Endothelial cell of umbilical vein (primary cell): ENCODE results near the gene IL34. TPM values are rescaled to one million over a fixed set of nuclear protein-coding genes. Genes with fewer than 3 reads are reported as not detected.

Source experiments
- BruUV-seq: library from RNA; stranded (reverse); fragments of 400-500 nt; replicated peaks from 2 replicates; lab custom pipeline; 2021; lab: Mats Ljungman, UMichigan
- CTCF ChIA-PET: fragments of 300-600, 350-600 bp; sonication (Branson Sonifier 250); formaldehyde crosslinking; loops from one replicate; lab custom pipeline; 2021; ENCODE audit warnings: antibody characterized with exemption, inconsistent platforms; lab: Charles Lee
- POLR2A ChIA-PET: fragments of 300-600, 350-600 bp; sonication (Branson Sonifier 250); formaldehyde crosslinking; loops from one replicate; lab custom pipeline; 2021; ENCODE audit warnings: antibody characterized with exemption, inconsistent platforms; lab: Charles Lee
- DNase-seq: peaks from one replicate; pipeline ENCODE4 v3.0.0-alpha.2; 2011; ENCODE audit warnings: low read depth, low spot score
- FAIRE-seq: peaks from 2 replicates; lab custom pipeline; 2011; peaks lifted over from hg19 to GRCh38; lab: Jason Lieb, UNC
- H2AFZ ChIP-seq: 2 replicates; pipeline ENCODE4 v1.6.0; 2012; ENCODE audit warnings: low read depth, low read length, control low read depth, inconsistent platforms
- H3K27ac ChIP-seq: 2 replicates; pipeline ENCODE4 v1.5.1; 2011; ENCODE audit warnings: low read depth, mild to moderate bottlenecking, control low read depth, low read length, moderate library complexity; ENCODE audit not compliant: insufficient read depth
- H3K27me3 ChIP-seq, 2 experiments: 2 replicates each; pipeline versions ENCODE4 v1.6.0 to v1.6.1; 2011; ENCODE audit warnings: low read length in 2 of 2, mixed read lengths in 1 of 2; ENCODE audit not compliant: control insufficient read depth in 2 of 2, insufficient read depth in 2 of 2
- H3K36me3 ChIP-seq, 2 experiments: 2 replicates in 1 of 2; 3 replicates in 1 of 2; pipeline ENCODE4 v1.5.1; 2011; ENCODE audit warnings: low read length in 2 of 2, mild to moderate bottlenecking in 1 of 2, moderate library complexity in 1 of 2; ENCODE audit not compliant: control insufficient read depth in 2 of 2, insufficient read depth in 2 of 2; ENCODE audit errors: extremely low read depth in 1 of 2
- H3K4me1 ChIP-seq: 3 replicates; pipeline ENCODE4 v1.5.1; 2011; ENCODE audit warnings: mild to moderate bottlenecking, low read length; ENCODE audit not compliant: control insufficient read depth, insufficient read depth; ENCODE audit errors: extremely low read depth
- H3K4me2 ChIP-seq: 2 replicates; pipeline ENCODE4 v1.6.1; 2011; ENCODE audit warnings: low read length, control low read depth, mixed read lengths; ENCODE audit not compliant: insufficient read depth
- H3K4me3 ChIP-seq, 3 experiments: fragments of 200-600 bp in 1 of 3; sonication (generic), shearing (Covaris generic) in 1 of 3; replicated peaks in 1 of 3; 2 replicates each; pipeline ENCODE4 v1.5.1; 2011 to 2016; ENCODE audit warnings: control low read depth in 3 of 3, low read length in 3 of 3, mild to moderate bottlenecking in 2 of 3, inconsistent platforms in 1 of 3, low read depth in 1 of 3, moderate library complexity in 1 of 3; ENCODE audit not compliant: insufficient read depth in 1 of 3
- H3K79me2 ChIP-seq: 2 replicates; pipeline ENCODE4 v1.6.0; 2012; ENCODE audit warnings: low read length, inconsistent platforms; ENCODE audit not compliant: control insufficient read depth, insufficient read depth
- H3K9ac ChIP-seq: replicated peaks from 2 replicates; pipeline ENCODE3; 2011; ENCODE audit warnings: low read length, control low read depth; ENCODE audit not compliant: insufficient read depth; ENCODE audit errors: extremely low read depth
- H3K9me1 ChIP-seq: replicated peaks from 3 replicates; pipeline ENCODE4 v1.6.0; 2011; ENCODE audit warnings: mild to moderate bottlenecking, low read length; ENCODE audit not compliant: control insufficient read depth, insufficient read depth; ENCODE audit errors: extremely low read depth
- H3K9me3 ChIP-seq: replicated peaks from 2 replicates; pipeline ENCODE4 v1.5.1; 2012; ENCODE audit warnings: low read length, inconsistent platforms; ENCODE audit not compliant: control insufficient read depth, insufficient read depth
- H4K20me1 ChIP-seq: replicated peaks from 2 replicates; pipeline ENCODE3; 2011; ENCODE audit warnings: mild to moderate bottlenecking, low read length; ENCODE audit not compliant: control insufficient read depth, insufficient read depth; ENCODE audit errors: extremely low read depth
- EZH2 ChIP-seq: IDR thresholded peaks from 2 replicates; pipeline ENCODE4 v1.6.1; 2012; ENCODE audit warnings: borderline replicate concordance, low read depth, mild to moderate bottlenecking, moderate library complexity, low read length, inconsistent platforms; ENCODE audit not compliant: severe bottlenecking
- FOS ChIP-seq: IDR thresholded peaks from 2 replicates; pipeline ENCODE4 v1.6.1; 2011; ENCODE audit warnings: mild to moderate bottlenecking, low read length, moderate library complexity, borderline replicate concordance; ENCODE audit not compliant: insufficient read depth
- MAX ChIP-seq: IDR thresholded peaks from 2 replicates; pipeline ENCODE4 v1.6.1; 2011; ENCODE audit not compliant: insufficient read depth, insufficient read length
- MYC ChIP-seq: IDR thresholded peaks from one replicate; pipeline ENCODE4 v1.6.1; 2011; ENCODE audit warnings: mild to moderate bottlenecking, low read depth, low read length
- POLR2AphosphoS5 ChIP-seq: IDR thresholded peaks from 2 replicates; pipeline ENCODE4 v1.6.1; 2012; ENCODE audit warnings: low read depth, mild to moderate bottlenecking, control low read depth, low read length, moderate library complexity; ENCODE audit not compliant: insufficient read depth
- dilution Hi-C: fragments of 300-500 bp; cut with MboI; formaldehyde crosslinking; loops from one replicate; pipeline ENCODE4 v1.15.0; 2019; ENCODE audit warnings: low sequenced_read_pairs; ENCODE audit not compliant: extremely low pct_ligation_motif_present
- intact Hi-C: fragments of 100-400 bp; cut with micrococcal nuclease; formaldehyde crosslinking; loops from one replicate; pipeline ENCODE4 v1.10.0; 2022
- polyA plus RNA-seq, 4 experiments: library from polyadenylated mRNA; depleted of rRNA in 3 of 4; stranded (reverse) in 3 of 4; unstranded in 1 of 4; fragments of >200 nt; gene quantifications; 2 replicates each; pipeline versions ENCODE4 v1.2.1 to v1.2.3, GENCODE V29; 2011 to 2012; ENCODE audit warnings: missing spikeins in 1 of 4
- total RNA-seq: library from RNA; stranded (reverse); gene quantifications from 2 replicates; pipeline ENCODE4 v1.2.3, GENCODE V29; 2021

Gene IL34
- total and polyA plus RNA-seq, 2 donors (not counting 3 experiments of a cell fraction or from before 2014, with no cell fraction given), result 0.88 to 0.97 TPM

GRCh38 chr16:70682239-70683145 lies 36.1 kb downstream of the IL34 start:
- Histone ChIP-seq H3K27me3 (no peaks in the 10 kb centered on the region), H3K9ac (no peak overlapping the region), H4K20me1 (no peaks in the 10 kb centered on the region), H3K4me2 (no peak overlapping the region), H2AFZ (no peak overlapping the region), H3K9me1 (no peaks in the 10 kb centered on the region), H3K9me3 (no peaks in the 10 kb centered on the region), H3K27ac (no peak overlapping the region), H3K36me3 (peaks cover 7 to 23% of the 10 kb centered on the region in 2 experiments), H3K4me1 (peaks cover 9% of the 10 kb centered on the region), H3K79me2 (peaks cover 33% of the 10 kb centered on the region), H3K4me3 (no peak overlapping the region)
- ChIA-PET CTCF (interaction anchor here (0.6 to 7.8 kb wide), 6 partner anchors 21 to 89 kb away, joined by 3 to 144 read pairs (median 10); no protein-coding TSS in a partner anchor), POLR2A (no interaction called here)
- dilution Hi-C loops, result no loop called here
- intact Hi-C loops, result loop anchor here (5.0 kb wide), 1 partner anchor 630 kb away; no protein-coding TSS in a partner anchor
- TF ChIP-seq MYC (no peak), FOS (no peak), MAX (no peak)
- no peak for DNase-seq
- FAIRE-seq, result no peak
- BruUV-seq, result no TSS peak

GRCh38 chr16:70683146-70683944 lies 37.0 kb downstream of the IL34 start:
- intact Hi-C loops, result loop anchor here (5.0 kb wide), 1 partner anchor 629 kb away; no protein-coding TSS in a partner anchor
- no TSS peak for BruUV-seq
- H3K36me3 ChIP-seq, result peaks cover 0 to 14% of the 10 kb centered on the region in 2 experiments
- ChIA-PET POLR2A (no interaction called here), CTCF (interaction anchor here (0.6 to 7.8 kb wide), 4 partner anchors 21 to 88 kb away, joined by 3 to 144 read pairs (median 28); no protein-coding TSS in a partner anchor)
- H3K9ac ChIP-seq, result no peak overlapping the region
- H3K4me2 ChIP-seq, result no peak overlapping the region
- no peak overlapping the region for H2AFZ ChIP-seq
- TF ChIP-seq MAX (no peak), MYC (no peak), POLR2AphosphoS5 (no peak), EZH2 (no peak)
- no peaks in the 10 kb centered on the region for H3K9me1 ChIP-seq
- FAIRE-seq (no peak), DNase-seq (no peak)
- peaks cover 33% of the 10 kb centered on the region for H3K79me2 ChIP-seq
- no peak overlapping the region for H3K27ac ChIP-seq
- dilution Hi-C loops, result no loop called here
- H3K9me3 ChIP-seq, result no peaks in the 10 kb centered on the region
- no peak overlapping the region for H3K4me3 ChIP-seq
- no peaks in the 10 kb centered on the region for H3K27me3 ChIP-seq
- no peaks in the 10 kb centered on the region for H4K20me1 ChIP-seq
- peaks cover 16% of the 10 kb centered on the region for H3K4me1 ChIP-seq
